SU-DHL-6 (cell line): ENCODE measurements around the gene GNE.

Source experiments
- H2AFZ ChIP-seq: fragments of 200-600 bp; sonication (generic); 2 replicates; pipeline ENCODE4 v1.6.1; 2014; ENCODE audit warnings: low read depth, mild to moderate bottlenecking, moderate library complexity, mixed read lengths, antibody characterized with exemption, low read length; ENCODE audit not compliant: severe bottlenecking
- H3F3A ChIP-seq: fragments of 200-600 bp; shearing (Covaris generic); 2 replicates; pipeline ENCODE4 v1.6.0; 2016; ENCODE audit warnings: antibody characterized with exemption, mild to moderate bottlenecking; ENCODE audit not compliant: insufficient read depth
- H3K27ac ChIP-seq: fragments of 200-600 bp; sonication (generic); 2 replicates; pipeline ENCODE4 v1.5.1; 2016; ENCODE audit warnings: low read depth, mild to moderate bottlenecking, low read length, moderate library complexity, mixed read lengths
- H3K27me3 ChIP-seq: fragments of 200-600 bp; sonication (generic), shearing (Covaris generic); 2 replicates; pipeline ENCODE4 v1.6.0; 2014; ENCODE audit warnings: mild to moderate bottlenecking, low read length
- H3K36me3 ChIP-seq: fragments of 200-600 bp; sonication (generic); 2 replicates; pipeline ENCODE4 v1.6.1; 2014; ENCODE audit warnings: mild to moderate bottlenecking, low read length, mixed read lengths
- H3K4me2 ChIP-seq: fragments of 300-600, 200-600 bp; shearing (Covaris generic), sonication (generic); 2 replicates; pipeline ENCODE4 v1.6.0; 2014; ENCODE audit warnings: low read length, low read depth, mild to moderate bottlenecking; ENCODE audit not compliant: poor library complexity, severe bottlenecking
- H3K4me3 ChIP-seq: fragments of 200-600 bp; sonication (generic); 2 replicates; pipeline ENCODE4 v1.5.1; 2014; ENCODE audit warnings: antibody characterized with exemption, low read length, mild to moderate bottlenecking, mixed read lengths; ENCODE audit not compliant: insufficient read depth, poor library complexity, severe bottlenecking
- H3K79me2 ChIP-seq: fragments of 200-600 bp; sonication (generic); 2 replicates; pipeline ENCODE4 v1.6.1; 2014; ENCODE audit warnings: mild to moderate bottlenecking, low read length, moderate library complexity; ENCODE audit not compliant: insufficient read depth
- H3K9ac ChIP-seq: fragments of 200-600 bp; sonication (generic); 2 replicates; pipeline ENCODE4 v1.7.0; 2014; ENCODE audit warnings: mild to moderate bottlenecking, low read length
- H3K9me2 ChIP-seq: fragments of 200-600 bp; sonication (generic); replicated peaks from 2 replicates; pipeline ENCODE4 v1.6.1; 2014; ENCODE audit warnings: low read length; ENCODE audit not compliant: insufficient read depth
- H3K9me3 ChIP-seq: fragments of 200-600 bp; sonication (generic); 2 replicates; pipeline ENCODE4 v1.6.1; 2014; ENCODE audit warnings: low read length, mixed read lengths; ENCODE audit not compliant: insufficient read depth
- H4K20me1 ChIP-seq: fragments of 200-600 bp; sonication (generic); 2 replicates; pipeline ENCODE4 v1.6.1; 2014; ENCODE audit warnings: low read depth, mild to moderate bottlenecking, antibody characterized with exemption, low read length, moderate library complexity, mixed read lengths
- CTCF ChIP-seq: fragments of 200-600 bp; sonication (generic); IDR thresholded peaks from one replicate; pipeline ENCODE4 v1.5.1; 2017; ENCODE audit warnings: antibody characterized with exemption, mild to moderate bottlenecking, low read length, moderate library complexity; ENCODE audit not compliant: insufficient read depth, poor library complexity, severe bottlenecking
- EZH2phosphoT487 ChIP-seq: fragments of 200-600 bp; sonication (generic), shearing (Covaris generic); conservative IDR thresholded peaks from 2 replicates; pipeline ENCODE4 v1.6.1; 2018; ENCODE audit warnings: mild to moderate bottlenecking, antibody characterized with exemption, low read length, moderate library complexity, mixed read lengths

Gene GNE

GRCh38 chr9:36174731-36175130 is 83.5 kb downstream of the GNE start:
- Histone ChIP-seq H3K9me3 (no peaks in the 10 kb centered on the region), H3F3A (no peaks in the 10 kb centered on the region), H3K4me2 (no peak overlapping the region), H3K4me3 (no peak overlapping the region), H3K27ac (no peak overlapping the region), H3K79me2 (no peaks in the 10 kb centered on the region), H3K27me3 (no peaks in the 10 kb centered on the region), H3K9ac (no peak overlapping the region), H3K36me3 (no peaks in the 10 kb centered on the region), H2AFZ (no peak overlapping the region), H4K20me1 (no peaks in the 10 kb centered on the region), H3K9me2 (no peaks in the 10 kb centered on the region)
- TF ChIP-seq EZH2phosphoT487: no peak
- TF ChIP-seq CTCF: no peak

- Histone ChIP-seq H2AFZ (no peak overlapping the region), H3K4me2 (no peak overlapping the region), H3K79me2 (no peaks in the 10 kb centered on the region), H3K4me3 (no peak overlapping the region), H3K36me3 (no peaks in the 10 kb centered on the region), H3K27ac (no peak overlapping the region), H3K9me2 (no peaks in the 10 kb centered on the region), H4K20me1 (no peaks in the 10 kb centered on the region), H3K27me3 (no peaks in the 10 kb centered on the region), H3K9ac (no peak overlapping the region), H3K9me3 (no peaks in the 10 kb centered on the region), H3F3A (no peaks in the 10 kb centered on the region)
- no peak for TF ChIP-seq CTCF
- no peak for TF ChIP-seq EZH2phosphoT487
These were observed 84.0 kb downstream of the GNE start for GRCh38 chr9:36174271-36174670.

DNA sequence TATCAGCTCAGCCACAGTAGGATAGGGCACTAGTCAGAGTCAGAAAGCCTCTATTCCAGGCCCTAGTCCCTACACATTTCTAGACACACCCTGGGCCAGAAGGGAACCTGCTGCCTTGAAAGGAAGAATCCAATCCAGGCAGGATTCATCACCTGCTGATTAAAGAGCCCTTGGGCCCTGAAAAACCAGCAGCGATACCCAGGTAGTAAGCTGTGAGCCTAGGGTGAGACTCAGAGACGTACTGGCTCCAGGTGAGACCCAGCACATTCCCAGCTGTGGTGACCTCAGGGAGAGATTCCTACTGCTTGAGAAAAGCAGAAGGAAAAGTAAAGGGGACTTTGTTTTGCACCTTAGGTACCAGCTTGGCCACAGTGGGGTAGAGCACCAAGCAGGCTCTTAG is 84.4 kb downstream of the GNE start:
- Histone ChIP-seq H2AFZ (no peak overlapping the region), H3K27ac (no peak overlapping the region), H4K20me1 (no peaks in the 10 kb centered on the region), H3K9ac (no peak overlapping the region), H3K9me3 (no peaks in the 10 kb centered on the region), H3K36me3 (no peaks in the 10 kb centered on the region), H3K27me3 (no peaks in the 10 kb centered on the region), H3F3A (no peaks in the 10 kb centered on the region), H3K79me2 (no peaks in the 10 kb centered on the region), H3K4me3 (no peak overlapping the region), H3K4me2 (no peak overlapping the region), H3K9me2 (no peaks in the 10 kb centered on the region)
- TF ChIP-seq CTCF (no peak), EZH2phosphoT487 (no peak)

DNA sequence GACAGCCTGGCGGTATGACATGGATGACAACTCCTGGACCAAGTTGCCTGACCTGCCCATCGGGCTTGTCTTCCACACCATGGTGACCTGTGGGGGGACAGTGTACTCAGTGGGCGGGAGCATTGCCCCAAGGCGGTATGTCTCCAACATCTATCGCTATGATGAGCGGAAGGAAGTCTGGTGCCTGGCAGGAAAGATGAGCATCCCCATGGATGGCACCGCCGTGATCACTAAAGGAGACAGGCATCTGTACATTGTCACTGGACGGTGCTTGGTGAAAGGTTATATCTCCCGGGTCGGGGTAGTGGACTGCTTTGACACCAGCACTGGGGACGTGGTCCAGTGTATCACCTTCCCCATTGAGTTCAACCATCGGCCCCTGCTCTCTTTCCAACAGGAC is 87.7 kb downstream of the GNE start:
- no peak overlapping the region for H3K4me3 ChIP-seq
- H3K9me3 ChIP-seq: no peaks in the 10 kb centered on the region
- H3F3A ChIP-seq: no peaks in the 10 kb centered on the region
- H3K79me2 ChIP-seq: no peaks in the 10 kb centered on the region
- H3K27me3 ChIP-seq: no peaks in the 10 kb centered on the region
- H3K36me3 ChIP-seq: no peaks in the 10 kb centered on the region
- no peak overlapping the region for H3K27ac ChIP-seq
- no peak overlapping the region for H3K4me2 ChIP-seq
- TF ChIP-seq CTCF (no peak), EZH2phosphoT487 (no peak)
- no peak overlapping the region for H2AFZ ChIP-seq
- H3K9me2 ChIP-seq: no peaks in the 10 kb centered on the region
- H3K9ac ChIP-seq: no peak overlapping the region
- H4K20me1 ChIP-seq: no peaks in the 10 kb centered on the region
